NCI-H1048 (cell line): Measurements from ENCODE around the gene TAB2.
"Not testable (repeated sequence)": the region's sequence is repeated elsewhere in the genome, so short reads cannot be mapped to it uniquely, and the experiment has no call there.

Experiments
- DNase-seq: peaks from one replicate; lab custom pipeline; 2025; lab: John Stamatoyannopoulos, UW

TAB2 gene

GRCh38 chr6:149311766-149312165 lies 5.7 kb upstream of the TAB2 start:
- DNase-seq: no peak

- DNase-seq: no peak
Observed at GRCh38 chr6:149313070-149313469, 4.4 kb upstream of the TAB2 start.

- no peak for DNase-seq
Observed at GRCh38 chr6:149313861-149314260, 3.7 kb upstream of the TAB2 start.

- no peak for DNase-seq
Observed at GRCh38 chr6:149314325-149314905, 3.1 kb upstream of the TAB2 start.

- no peak for DNase-seq
Observed at GRCh38 chr6:149316108-149316727, 1.3 kb upstream of the TAB2 start.

GRCh38 chr6:149316740-149317643 lies 520 bp upstream of the TAB2 start:
- peak; percentile 69 for DNase-seq

GRCh38 chr6:149318581-149319286 lies 1.2 kb downstream of the TAB2 start:
- no peak for DNase-seq

GRCh38 chr6:149319422-149319821 lies 1.9 kb downstream of the TAB2 start:
- DNase-seq: no peak

GRCh38 chr6:149320016-149320415 lies 2.5 kb downstream of the TAB2 start:
- not testable (repeated sequence) for DNase-seq

GRCh38 chr6:149320796-149321195 lies 3.3 kb downstream of the TAB2 start:
- no peak for DNase-seq

- no peak for DNase-seq
Observed at GRCh38 chr6:149323353-149323752, 5.8 kb downstream of the TAB2 start.

- no peak for DNase-seq
Observed at GRCh38 chr6:149323925-149324324, 6.4 kb downstream of the TAB2 start.

- DNase-seq: no peak
Observed at GRCh38 chr6:149324428-149324827, 6.9 kb downstream of the TAB2 start.

- no peak for DNase-seq
Observed at GRCh38 chr6:149325648-149326236, 8.2 kb downstream of the TAB2 start.

GRCh38 chr6:149327638-149328037 lies 10.1 kb downstream of the TAB2 start:
- no peak for DNase-seq

GRCh38 chr6:149328083-149328482 lies 10.6 kb downstream of the TAB2 start:
- DNase-seq: no peak

GRCh38 chr6:149329529-149329928 lies 12.0 kb downstream of the TAB2 start:
- DNase-seq: no peak

GRCh38 chr6:149330133-149330532 lies 12.6 kb downstream of the TAB2 start:
- no peak for DNase-seq

GRCh38 chr6:149331043-149331807 lies 13.7 kb downstream of the TAB2 start:
- no peak for DNase-seq

- DNase-seq: no peak
Observed at GRCh38 chr6:149331871-149332270, 14.4 kb downstream of the TAB2 start.

GRCh38 chr6:149332602-149333265 lies 15.2 kb downstream of the TAB2 start:
- no peak for DNase-seq
